ENCODE data around the gene DUSP15. TPM values are rescaled to one million over a fixed set of nuclear protein-coding genes. Genes with fewer than 3 reads are reported as not detected.

The DUSP15 gene
- total RNA-seq, 2 donors from 2014 or later = 3.8 to 7.2 TPM

- no peak overlapping the region for H3K9ac ChIP-seq (ENCODE audit: extremely low read depth, low read length, poor library complexity, severe bottlenecking)
- peaks cover 11% of the 10 kb centered on the region for H3K27me3 Mint-ChIP-seq (ENCODE audit: insufficient read depth)
- no peak overlapping the region for H3K4me3 ChIP-seq (ENCODE audit: low read length)
- H3K9me3 Mint-ChIP-seq = no peaks in the 10 kb centered on the region
- 90 to 92% methylated on average over 3 of the region's 3 CpGs for WGBS, 2 experiments (ENCODE audit: insufficient coverage in 1 of 2, insufficient read length in 1 of 2)
- no peak for TF ChIP-seq CTCF (conservative IDR thresholded peaks at IDR 0.05)
- no peaks in the 10 kb centered on the region for H3K36me3 ChIP-seq (ENCODE audit: control insufficient read depth, insufficient read depth, low read length)
- H3K9me3 ChIP-seq (ENCODE audit: control insufficient read depth, low read length) = no peaks in the 10 kb centered on the region
- H3K4me1 Mint-ChIP-seq = peaks cover 9% of the 10 kb centered on the region
- no peak overlapping the region for H3K27ac ChIP-seq (ENCODE audit: low read depth, low read length)
- H3K27ac Mint-ChIP-seq = no peak overlapping the region
- no peaks in the 10 kb centered on the region for H3K4me1 ChIP-seq (ENCODE audit: control insufficient read depth, insufficient read depth, low read length)
- H3K36me3 Mint-ChIP-seq (ENCODE audit: low read depth) = no peaks in the 10 kb centered on the region
- no peak for DNase-seq
- no peak overlapping the region for H3K4me3 Mint-ChIP-seq
- H3K27me3 ChIP-seq (ENCODE audit: control insufficient read depth, insufficient read depth, low read length, poor library complexity, severe bottlenecking) = no peaks in the 10 kb centered on the region
These were observed 11.6 kb downstream of the DUSP15 start for GRCh38 chr20:31858760-31859083.

GRCh38 chr20:31857861-31858759, 12.2 kb downstream of the DUSP15 start:
- DNase-seq = peak; percentile 35
- H3K27ac ChIP-seq (ENCODE audit: low read depth, low read length) = no peak overlapping the region
- Mint-ChIP-seq H3K4me3 (no peak overlapping the region), H3K27ac (no peak overlapping the region), H3K4me1 (peaks cover 9% of the 10 kb centered on the region), H3K27me3 (ENCODE audit: insufficient read depth) (peaks cover 8% of the 10 kb centered on the region), H3K36me3 (ENCODE audit: low read depth) (no peaks in the 10 kb centered on the region), H3K9me3 (no peaks in the 10 kb centered on the region)
- no peaks in the 10 kb centered on the region for H3K27me3 ChIP-seq (ENCODE audit: control insufficient read depth, insufficient read depth, low read length, poor library complexity, severe bottlenecking)
- no peak overlapping the region for H3K9ac ChIP-seq (ENCODE audit: extremely low read depth, low read length, poor library complexity, severe bottlenecking)
- no peak overlapping the region for H3K4me3 ChIP-seq (ENCODE audit: low read length)
- H3K36me3 ChIP-seq (ENCODE audit: control insufficient read depth, insufficient read depth, low read length) = no peaks in the 10 kb centered on the region
- H3K9me3 ChIP-seq (ENCODE audit: control insufficient read depth, low read length) = no peaks in the 10 kb centered on the region
- H3K4me1 ChIP-seq (ENCODE audit: control insufficient read depth, insufficient read depth, low read length) = no peaks in the 10 kb centered on the region
- no peak for TF ChIP-seq CTCF (conservative IDR thresholded peaks at IDR 0.05)
- 84 to 86% methylated on average over 6 to 15 of the region's 15 CpGs for WGBS, 2 experiments (ENCODE audit: insufficient coverage in 1 of 2, insufficient read length in 1 of 2)

- WGBS, 2 experiments (ENCODE audit: insufficient coverage in 1 of 2, insufficient read length in 1 of 2) = 60 to 79% methylated on average over 1 to 3 of the region's 3 CpGs
- Mint-ChIP-seq H3K4me3 (no peak overlapping the region), H3K27ac (no peak overlapping the region), H3K4me1 (peaks cover 4% of the 10 kb centered on the region), H3K9me3 (no peaks in the 10 kb centered on the region), H3K27me3 (ENCODE audit: insufficient read depth) (peaks cover 12% of the 10 kb centered on the region), H3K36me3 (ENCODE audit: low read depth) (no peaks in the 10 kb centered on the region)
- no peak for TF ChIP-seq CTCF (conservative IDR thresholded peaks at IDR 0.05)
- H3K36me3 ChIP-seq (ENCODE audit: control insufficient read depth, insufficient read depth, low read length) = no peaks in the 10 kb centered on the region
- no peak overlapping the region for H3K4me3 ChIP-seq (ENCODE audit: low read length)
- H3K9ac ChIP-seq (ENCODE audit: extremely low read depth, low read length, poor library complexity, severe bottlenecking) = no peak overlapping the region
- DNase-seq = no peak
- peaks cover 1% of the 10 kb centered on the region for H3K27me3 ChIP-seq (ENCODE audit: control insufficient read depth, insufficient read depth, low read length, poor library complexity, severe bottlenecking)
- H3K9me3 ChIP-seq (ENCODE audit: control insufficient read depth, low read length) = no peaks in the 10 kb centered on the region
- no peaks in the 10 kb centered on the region for H3K4me1 ChIP-seq (ENCODE audit: control insufficient read depth, insufficient read depth, low read length)
- H3K27ac ChIP-seq (ENCODE audit: low read depth, low read length) = no peak overlapping the region
These were observed 13.8 kb downstream of the DUSP15 start for GRCh38 chr20:31856516-31856915.

Data from endodermal cell (in vitro differentiated cells).